Kidney epithelial cell (primary cell): ENCODE data around the gene FAM174A. TPM values are rescaled to one million over a fixed set of nuclear protein-coding genes. Genes with fewer than 3 reads are reported as not detected.

Source experiments
- DNase-seq: peaks from one replicate; pipeline ENCODE4 v3.0.0-alpha.2; 2010; ENCODE audit warnings: low read depth
- H3K27me3 ChIP-seq: 2 replicates; pipeline ENCODE4 v1.6.0; 2011; ENCODE audit warnings: low read length; ENCODE audit not compliant: control insufficient read depth, insufficient read depth
- H3K36me3 ChIP-seq: 2 replicates; pipeline ENCODE4 v1.5.1; 2011; ENCODE audit warnings: low read length; ENCODE audit not compliant: control insufficient read depth, insufficient read depth
- H3K4me3 ChIP-seq: 2 replicates; pipeline ENCODE4 v1.5.1; 2011; ENCODE audit warnings: low read depth, mild to moderate bottlenecking, control low read depth, low read length
- CTCF ChIP-seq: IDR thresholded peaks from 2 replicates; pipeline ENCODE4 v1.5.1; 2011; ENCODE audit warnings: mild to moderate bottlenecking, moderate library complexity, low read length, control low read depth, inconsistent platforms; ENCODE audit not compliant: insufficient read depth, poor library complexity, severe bottlenecking
- total RNA-seq: library from RNA; depleted of rRNA; stranded (reverse); fragments of >200 nt; gene quantifications from 2 replicates; pipeline ENCODE4 v1.2.3, GENCODE V29; 2015

FAM174A gene
- total RNA-seq, 1 donor from 2014 or later = 22.2 TPM

- Histone ChIP-seq H3K36me3 (no peaks in the 10 kb centered on the region), H3K27me3 (no peaks in the 10 kb centered on the region), H3K4me3 (no peak overlapping the region)
- no peak for TF ChIP-seq CTCF
- DNase-seq = no peak
Measured at GRCh38 chr5:100560860-100561259, 25.7 kb downstream of the FAM174A start.

DNA sequence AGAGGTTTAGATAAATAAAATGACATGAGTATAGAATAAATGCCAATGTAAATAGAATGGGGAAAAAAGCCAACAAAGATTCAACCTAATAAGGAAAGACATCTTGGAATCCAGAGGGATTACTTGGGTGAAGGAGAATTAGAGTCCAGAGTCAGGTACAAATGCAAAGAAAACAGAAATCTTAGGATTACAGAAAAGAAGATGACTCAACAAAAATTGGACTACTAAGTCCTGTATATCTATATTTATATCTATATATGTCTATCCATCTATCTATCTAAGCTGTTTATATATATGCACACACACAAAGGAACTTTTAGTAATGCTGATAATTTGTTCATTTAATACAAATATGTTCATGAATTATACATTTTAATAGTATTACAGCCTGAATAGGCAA is 27.6 kb downstream of the FAM174A start:
- no peak for DNase-seq
- Histone ChIP-seq H3K36me3 (no peaks in the 10 kb centered on the region), H3K4me3 (no peak overlapping the region), H3K27me3 (no peaks in the 10 kb centered on the region)
- TF ChIP-seq CTCF = no peak

DNA sequence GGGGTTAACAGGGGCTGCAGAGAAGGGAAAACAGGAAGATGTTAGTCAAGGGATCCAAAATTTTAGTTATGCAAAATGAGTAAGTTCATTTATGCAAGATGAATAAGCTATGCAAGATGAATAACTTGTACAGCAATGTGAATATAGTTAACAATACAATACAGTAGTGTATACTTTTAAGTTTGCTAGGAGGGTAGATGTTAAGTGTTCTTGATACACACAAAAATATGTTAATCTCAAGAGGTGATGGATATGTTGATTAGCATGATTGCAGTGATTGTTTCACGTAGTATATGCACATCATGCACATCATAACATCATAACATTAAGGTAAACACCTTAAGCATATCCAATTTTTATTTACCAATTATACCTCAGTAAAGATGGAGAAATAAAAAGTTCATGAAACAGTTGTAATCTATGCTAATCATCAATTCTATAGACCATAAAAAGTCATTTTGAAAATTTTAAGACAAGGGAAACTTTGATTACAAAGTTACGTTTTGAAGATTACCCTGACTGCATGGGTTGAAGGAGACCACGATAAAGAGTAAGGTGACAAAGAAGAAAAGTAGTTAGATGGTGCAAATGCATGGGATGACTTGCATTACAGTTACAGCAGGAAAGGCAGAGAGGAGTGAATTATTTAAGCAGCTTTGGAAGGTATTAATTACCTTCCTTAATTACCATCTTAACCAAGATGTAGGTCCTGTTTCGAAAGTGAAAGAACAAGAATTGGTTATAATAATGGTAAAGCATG is 31.4 kb downstream of the FAM174A start:
- DNase-seq = no peak
- no peak overlapping the region for H3K4me3 ChIP-seq
- TF ChIP-seq CTCF = no peak
- H3K27me3 ChIP-seq = no peaks in the 10 kb centered on the region
- H3K36me3 ChIP-seq = no peaks in the 10 kb centered on the region

DNA sequence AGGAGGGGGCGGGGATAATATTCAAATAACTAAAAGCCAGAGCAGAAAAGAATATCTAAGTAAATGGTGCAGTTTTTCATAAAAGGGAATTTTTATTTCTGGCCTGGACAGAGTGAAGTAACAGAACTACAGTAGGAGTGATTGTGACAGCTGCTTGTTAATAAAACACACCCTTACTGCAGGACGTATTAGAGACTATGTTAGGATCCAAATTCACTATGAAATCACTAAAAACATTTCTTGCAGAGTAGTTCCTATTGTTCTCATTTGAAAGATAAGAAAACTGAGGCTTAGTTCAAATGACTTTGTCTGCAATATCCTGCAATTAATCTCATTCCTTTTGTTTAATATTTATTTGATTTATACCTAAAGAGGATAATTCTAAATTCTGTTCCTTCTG is 39.5 kb downstream of the FAM174A start:
- DNase-seq = no peak
- H3K27me3 ChIP-seq = no peaks in the 10 kb centered on the region
- H3K4me3 ChIP-seq = no peak overlapping the region
- no peak for TF ChIP-seq CTCF
- no peaks in the 10 kb centered on the region for H3K36me3 ChIP-seq

DNA sequence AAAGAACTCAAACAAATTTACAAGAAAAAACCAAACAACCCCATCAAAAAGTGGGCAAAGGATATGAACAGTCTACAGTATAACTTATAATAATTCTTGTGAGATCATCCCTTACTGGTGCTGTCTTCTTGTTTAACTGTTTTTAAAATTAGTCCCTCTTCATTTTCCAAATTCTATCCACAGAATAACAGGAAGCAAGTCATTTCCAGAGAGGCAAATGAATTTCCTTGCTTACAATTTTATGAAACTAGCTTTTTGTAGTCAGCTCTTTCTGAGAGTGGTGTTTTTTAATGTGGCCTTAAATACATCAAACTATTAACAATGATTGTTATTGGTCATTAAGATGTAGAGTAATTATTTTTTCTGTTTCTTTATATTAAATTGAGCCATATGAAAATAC is 40.6 kb downstream of the FAM174A start:
- no peaks in the 10 kb centered on the region for H3K27me3 ChIP-seq
- TF ChIP-seq CTCF = no peak

GRCh38 chr5:100576217-100576751 is 41.1 kb downstream of the FAM174A start:
- Histone ChIP-seq H3K27me3 (no peaks in the 10 kb centered on the region), H3K4me3 (no peak overlapping the region), H3K36me3 (no peaks in the 10 kb centered on the region)
- TF ChIP-seq CTCF = no peak
- no peak for DNase-seq

More for the DNA sequence above, 40.6 kb downstream of the FAM174A start:
- Histone ChIP-seq H3K36me3 (no peaks in the 10 kb centered on the region), H3K4me3 (no peak overlapping the region)
- no peak for DNase-seq
